ENCODE data around the gene WDR27.
A peak's percentile ranks its signal among the peaks of the same experiment; 100 is the strongest.

Gene WDR27

DNA sequence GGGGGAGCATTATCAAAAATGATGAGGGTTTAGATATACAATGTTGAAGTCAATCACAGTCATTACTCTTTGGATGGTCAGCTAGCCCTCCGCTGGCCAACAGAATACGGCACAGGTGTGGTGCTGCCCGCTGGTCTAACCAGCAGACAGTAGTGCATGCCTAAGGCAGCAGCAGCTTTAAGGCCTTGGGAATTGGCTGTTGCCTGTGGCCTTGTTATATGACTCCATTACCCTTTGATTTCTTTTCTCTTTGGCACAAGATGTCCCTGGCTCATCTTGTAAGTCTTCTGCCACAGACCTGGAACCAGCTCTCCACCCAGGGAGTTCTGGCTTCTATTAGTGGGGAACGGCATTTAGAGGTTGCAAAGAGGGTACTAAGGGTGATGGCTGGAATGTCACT lies 110.2 kb downstream of the WDR27 start:
- DNase-seq = no peak

DNA sequence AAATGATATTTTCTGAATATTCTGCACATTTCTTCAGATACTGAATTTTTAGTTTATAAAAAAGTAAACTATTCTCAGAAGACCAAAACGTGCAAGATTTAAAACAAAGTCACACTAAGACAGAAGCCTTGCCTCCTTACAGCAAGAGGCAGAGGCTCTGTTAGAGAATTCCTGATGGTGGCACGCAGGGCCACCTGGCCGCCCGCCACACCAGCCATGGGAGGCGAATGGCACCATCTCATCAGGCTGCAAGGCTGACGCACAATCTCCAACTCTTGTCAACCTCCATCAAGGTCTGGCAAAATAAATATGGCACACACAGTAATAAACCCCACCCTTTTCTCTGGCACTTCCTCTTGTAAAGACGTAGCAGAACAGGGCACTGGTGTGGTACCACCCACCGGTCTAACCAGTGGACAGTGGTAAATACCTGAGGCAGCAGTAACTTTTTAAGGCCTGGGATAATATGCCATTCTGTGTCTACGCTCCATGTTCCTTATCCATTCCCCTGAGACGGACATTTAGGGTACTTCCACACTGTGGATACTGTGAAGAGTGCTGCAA lies 111.4 kb downstream of the WDR27 start:
- no peak for DNase-seq

DNA sequence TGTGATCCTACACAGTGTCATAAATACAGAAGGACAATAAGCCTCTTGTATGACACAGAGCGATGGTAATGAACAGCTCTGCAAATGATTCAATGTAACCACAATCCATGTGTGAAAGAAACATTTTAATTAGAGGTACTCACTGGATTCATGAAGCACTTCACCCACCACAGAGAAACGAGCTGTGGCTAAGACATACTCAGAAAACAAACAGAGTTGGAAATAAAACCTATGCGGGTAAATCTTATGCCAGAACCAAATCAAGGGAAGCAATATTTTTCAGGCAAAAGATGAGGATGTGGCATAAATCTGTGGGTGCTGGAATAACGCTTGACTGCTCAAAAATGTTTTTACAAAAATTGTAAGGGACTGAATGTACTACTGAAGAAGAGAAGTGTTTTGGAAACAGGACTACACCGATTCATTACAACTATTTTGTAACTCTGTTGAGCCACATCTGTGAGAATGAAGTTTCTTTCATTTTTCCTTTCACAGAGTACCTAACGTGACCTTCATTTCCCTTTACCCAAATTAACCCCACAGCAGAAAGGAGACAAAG lies 112.1 kb downstream of the WDR27 start:
- peak in 2 of 5 experiments; percentile 29 to 66 for DNase-seq

DNA sequence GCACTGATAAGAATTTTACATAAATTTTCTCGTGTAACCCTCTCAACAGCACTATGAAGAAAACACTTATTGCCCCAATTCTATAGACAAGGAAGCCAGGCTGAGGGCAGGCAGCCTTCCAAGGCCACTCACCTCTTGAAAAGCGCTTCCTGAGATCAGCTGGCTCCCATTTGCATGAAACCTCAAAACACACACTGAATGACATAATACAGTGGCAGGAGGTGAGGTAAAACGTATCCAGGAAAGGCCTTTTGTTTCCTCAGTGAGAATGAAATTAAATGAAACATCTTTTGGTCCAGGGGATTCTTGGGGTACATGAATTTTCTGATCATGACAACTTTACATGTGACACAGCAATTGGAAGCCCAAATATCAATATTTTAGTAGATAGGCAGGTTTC lies 112.5 kb downstream of the WDR27 start:
- peak in 2 of 5 experiments; percentile 30 to 48 for DNase-seq

DNA sequence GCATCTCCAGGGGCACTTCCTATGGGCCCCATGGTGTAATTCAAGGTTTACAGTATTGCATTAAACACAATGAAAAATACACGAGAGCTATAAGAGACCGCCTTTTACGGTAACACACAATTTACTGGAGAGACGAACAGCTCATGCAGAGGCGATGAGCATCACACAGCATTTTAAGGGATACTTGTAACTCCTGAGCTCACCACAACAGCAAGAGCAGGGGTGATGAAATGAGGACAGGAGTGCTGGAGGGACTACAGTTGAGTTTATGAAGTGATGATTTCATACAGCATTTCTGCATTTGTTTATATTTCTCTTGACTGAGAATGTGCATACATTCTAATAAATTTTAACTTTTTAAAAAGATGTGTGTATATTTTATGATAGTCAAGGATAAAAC lies 113.9 kb downstream of the WDR27 start:
- DNase-seq = no peak

DNA sequence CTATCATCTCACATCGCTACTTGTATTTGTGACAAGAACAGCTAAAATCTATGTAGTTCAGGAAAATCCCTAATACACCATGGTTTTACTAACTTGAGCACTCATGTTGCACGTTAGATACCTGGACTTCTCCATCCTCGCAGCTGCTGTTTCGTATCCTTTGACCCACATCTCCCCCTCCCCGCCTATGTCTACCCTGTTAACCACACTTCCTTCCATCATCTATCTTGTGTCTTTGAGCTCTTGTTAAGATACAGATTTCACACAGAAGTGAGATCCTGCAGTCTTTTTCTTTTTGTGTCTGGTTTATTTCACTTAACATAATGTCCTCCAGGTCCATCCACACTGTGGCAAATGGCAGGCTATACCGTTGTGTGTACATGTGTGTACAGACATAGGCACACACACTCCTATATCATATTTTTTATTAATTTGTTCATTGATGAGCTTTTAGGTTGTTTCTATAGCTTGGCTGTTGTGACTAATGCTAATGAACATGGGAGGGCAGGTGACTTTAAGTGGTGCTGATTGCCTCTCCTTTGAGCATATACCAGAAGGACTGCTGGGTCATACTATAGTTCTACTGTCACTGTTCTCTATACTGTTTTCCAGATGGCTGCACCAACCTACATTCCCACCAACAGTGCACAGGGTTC lies 117.8 kb downstream of the WDR27 start:
- peak in 2 of 5 experiments; percentile 34 to 71 for DNase-seq

DNA sequence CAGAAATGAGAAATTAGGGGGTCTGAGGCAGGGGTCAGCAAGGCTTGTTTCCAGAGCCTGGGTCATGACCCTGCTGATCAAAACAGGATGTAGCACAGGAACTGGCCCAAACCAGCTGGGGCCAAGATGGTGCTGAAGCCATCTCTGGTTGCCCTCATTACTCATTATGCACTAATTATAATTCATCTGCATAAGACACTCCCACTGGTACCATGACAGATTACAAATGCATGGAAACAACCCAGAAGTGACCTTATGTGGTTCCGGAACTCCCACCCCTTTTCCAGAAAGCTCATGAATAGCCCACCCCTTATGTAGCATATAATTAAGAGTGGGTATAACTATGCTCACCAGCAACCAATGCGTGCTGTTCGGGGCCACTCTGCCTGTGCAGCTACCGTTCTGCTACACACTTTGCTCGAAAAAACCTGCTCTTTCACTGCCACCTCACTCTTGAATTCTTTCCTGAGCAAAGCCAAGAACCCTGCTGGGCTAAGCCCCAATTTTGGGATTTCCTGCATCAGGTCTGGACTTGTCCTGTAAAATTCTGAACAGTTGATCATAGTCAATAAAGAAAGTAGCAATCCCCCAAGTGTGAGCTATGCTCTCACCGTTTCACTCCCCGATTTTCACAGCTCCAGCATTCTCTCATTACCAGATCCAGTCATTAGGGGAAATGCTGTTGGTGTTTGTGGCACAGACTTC lies 122.3 kb downstream of the WDR27 start:
- no peak for DNase-seq

DNA sequence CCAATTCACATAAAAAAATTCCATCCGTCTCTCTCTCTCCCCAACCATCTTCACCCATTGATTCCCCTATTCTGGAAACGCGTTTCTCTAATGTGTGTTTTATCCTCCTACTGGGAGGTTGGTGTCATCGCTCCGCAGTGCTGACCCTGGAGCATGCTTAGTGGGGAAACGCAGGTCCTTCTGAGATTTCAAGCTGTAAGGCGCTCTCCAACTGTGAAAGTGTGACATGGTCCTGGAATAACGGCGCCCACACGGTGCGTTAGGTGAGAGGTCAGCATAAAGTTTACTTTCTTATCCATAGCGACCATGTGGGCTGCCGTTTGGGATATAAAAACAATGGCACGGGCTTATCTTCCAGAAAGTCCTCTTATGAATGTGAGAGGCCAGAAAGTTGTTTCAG lies 123.9 kb downstream of the WDR27 start:
- DNase-seq = no peak

DNA sequence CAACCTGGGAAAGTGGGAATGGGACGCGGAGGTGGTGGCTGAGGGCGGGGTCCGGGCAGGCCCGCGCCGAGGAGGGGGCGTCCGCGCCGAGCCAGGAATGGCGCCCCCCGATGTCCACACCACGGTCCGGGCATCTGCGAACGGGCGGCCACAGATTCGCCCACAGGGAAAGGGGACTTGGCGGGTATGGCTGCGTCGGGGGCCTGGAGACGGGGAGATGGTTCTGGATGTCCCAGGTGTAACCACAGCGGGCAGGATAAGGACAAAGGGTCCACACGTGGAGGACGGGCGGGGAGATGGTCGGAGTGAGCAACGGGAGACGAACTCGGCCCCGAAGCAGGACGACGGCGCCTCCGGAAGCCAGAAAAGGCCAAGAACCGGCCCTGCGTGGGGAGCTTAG lies 124.6 kb downstream of the WDR27 start:
- no peak for DNase-seq

DNA sequence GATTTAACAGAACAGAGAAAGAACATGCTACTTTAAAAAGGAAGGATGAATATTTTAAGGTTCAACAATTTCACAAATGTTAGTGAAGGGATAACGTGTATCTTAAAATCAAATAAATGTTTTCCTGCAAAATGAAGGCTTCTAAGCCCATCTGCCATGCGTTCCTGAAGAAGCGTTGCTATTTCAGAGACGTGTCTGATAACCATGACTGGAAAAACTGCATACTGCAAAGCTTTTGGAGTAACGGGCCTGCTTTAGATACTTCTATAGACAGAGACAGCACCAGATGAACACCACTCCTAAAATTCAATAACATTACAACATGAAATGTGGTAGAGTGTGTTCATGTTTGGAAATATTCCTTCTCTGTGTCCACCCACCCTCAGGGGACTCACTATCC lies 126.0 kb downstream of the WDR27 start:
- DNase-seq = no peak

DNA sequence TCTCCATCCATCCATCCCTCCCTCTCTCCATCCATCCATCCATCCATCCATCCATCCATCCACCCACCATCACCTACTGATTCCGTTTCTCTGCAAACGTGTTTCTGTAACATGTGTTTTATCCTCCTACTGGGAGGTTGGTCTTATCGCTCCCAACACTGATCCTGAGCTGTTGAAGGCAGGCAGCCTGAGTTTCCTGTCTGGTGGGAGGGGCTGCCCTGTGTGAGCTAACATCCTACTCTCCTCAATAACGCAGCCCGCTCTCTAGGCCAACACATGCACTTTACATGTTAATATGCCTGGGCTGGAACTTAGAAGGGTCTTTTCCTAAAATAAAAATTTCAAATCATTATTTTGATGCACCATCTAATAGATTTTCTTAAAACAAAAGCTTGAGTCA lies 126.5 kb downstream of the WDR27 start:
- no peak for DNase-seq

DNA sequence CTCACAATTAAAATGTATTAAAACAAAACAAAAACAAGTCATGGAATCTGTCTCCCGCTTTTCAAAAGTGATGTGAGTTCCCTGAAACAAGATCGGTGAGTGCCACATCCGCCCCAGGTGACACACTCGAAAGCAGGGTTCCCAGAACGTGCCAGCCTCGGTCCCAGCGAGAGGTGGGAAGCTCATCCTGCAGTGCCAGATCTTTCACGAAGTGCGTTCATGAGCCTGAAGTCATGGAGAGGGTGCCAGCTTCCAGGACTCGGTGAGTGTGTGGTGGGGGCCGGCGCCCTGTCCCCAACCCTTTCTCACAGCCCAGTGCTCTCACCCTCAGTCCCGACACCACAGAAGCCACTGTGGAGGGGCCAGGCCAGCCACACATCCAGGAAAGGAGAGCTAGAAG lies 127.4 kb downstream of the WDR27 start:
- DNase-seq = no peak

DNA sequence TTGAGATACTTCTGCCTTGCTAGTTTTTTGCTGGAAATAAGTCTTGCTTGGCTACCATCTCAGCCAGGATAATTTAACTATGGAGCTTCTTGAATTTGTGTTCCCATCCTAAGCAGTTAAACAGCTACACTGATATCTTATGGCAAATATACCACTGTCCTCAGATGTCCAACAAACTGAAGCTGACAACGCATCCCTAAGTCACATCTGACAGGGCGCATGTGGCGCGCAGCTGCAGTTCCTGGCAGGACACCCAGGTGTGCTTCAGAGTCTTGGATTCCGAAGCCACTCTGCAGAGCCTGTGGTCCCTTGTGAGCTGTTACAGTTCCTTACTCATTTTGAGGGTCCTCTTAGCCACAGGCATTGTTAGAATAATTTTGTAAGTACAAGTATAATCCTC lies 127.9 kb downstream of the WDR27 start:
- no peak for DNase-seq

DNA sequence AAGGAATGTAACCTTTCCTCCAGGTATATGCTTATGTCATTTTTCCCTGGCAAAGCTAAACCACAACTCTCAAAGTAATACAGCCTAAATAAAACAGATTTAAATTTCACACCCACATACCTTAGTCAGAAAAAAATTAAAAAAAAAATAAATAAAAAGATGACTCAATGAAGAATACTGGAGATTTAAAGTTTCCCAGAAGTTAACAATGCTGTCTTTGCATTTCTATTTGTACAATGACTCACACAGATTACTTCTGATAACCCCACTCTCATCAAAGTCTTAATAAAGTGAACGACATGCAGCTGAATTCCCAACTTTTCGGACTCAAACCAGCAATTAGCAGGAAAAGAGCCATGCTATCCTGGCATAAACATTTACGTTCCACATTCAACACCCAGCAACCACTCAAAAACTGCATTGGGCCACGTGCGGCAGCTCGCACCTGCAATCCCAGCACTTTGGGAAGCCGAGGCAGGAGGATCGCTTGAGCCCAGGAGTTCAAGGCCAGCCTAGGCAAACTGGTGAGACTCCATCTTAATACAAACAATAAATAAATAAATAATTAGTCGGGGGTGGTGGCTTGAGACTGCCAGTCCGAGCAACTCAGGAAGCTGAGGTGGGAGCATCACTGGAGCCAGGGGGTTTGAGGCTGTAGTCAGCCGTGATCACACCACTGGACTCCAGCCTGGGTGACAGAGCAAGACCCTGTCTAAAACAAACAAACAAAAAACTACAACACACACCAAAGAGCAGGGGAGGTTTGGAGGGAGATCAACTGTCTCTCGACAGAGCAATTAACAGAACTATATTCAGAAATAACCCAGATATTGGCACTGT lies 130.5 kb downstream of the WDR27 start:
- DNase-seq = no peak

DNA sequence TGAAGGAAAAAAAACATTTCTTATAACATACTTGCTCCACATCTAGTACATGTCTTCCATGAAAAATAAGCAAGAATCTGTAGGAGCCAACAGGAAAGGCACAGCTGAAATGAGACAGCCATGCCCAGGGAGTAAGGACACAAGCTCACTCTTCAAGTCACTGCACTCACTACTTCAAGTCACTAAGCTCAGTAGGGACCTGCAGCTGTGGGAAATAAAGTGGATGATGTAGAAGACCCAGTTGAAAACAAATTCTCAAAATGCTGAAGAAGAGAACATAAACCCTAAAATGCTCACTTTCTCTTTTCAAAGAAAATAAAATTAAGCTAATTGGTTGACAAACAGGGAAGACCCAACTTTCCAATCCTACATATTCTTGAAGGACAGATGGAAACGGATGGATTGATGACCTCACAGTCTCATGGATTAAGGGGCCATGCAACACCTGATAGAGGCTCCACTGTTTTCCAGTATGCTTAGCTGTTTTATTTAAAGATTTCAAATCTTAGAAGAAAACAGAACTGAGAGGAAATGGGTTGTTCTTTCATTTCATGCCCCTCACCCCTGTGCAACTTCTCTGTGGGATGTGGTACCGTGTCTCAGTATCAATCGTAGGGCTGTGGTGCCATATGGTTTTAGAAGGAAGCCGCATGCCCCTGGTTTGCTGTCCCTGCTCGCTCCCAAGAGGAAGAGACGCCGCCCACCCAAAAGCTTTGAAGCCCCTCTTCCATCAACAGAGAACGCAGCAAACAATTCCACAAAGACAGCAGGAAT lies 133.3 kb downstream of the WDR27 start:
- peak in 1 of 5 experiments; percentile 50 for DNase-seq

DNA sequence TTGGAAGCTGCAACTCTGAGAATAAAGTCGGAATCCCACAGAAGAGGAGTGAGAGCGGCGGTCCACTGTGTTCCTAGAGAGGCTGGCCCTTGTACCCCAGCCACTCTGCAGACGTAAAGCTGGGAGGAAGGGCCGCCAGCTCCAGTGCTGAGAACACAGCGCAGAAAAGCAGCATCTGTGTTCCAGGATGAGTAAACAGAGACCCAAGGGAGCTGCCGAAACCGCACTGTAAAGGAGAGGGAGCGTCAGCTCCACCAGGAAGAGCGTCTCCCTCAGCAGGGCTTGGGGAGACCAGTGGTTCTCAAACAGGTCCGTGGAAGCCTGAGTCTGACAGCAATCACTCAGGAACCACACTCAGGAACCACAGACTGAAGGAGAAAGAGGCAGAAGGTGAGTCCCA lies 134.0 kb downstream of the WDR27 start:
- DNase-seq = no peak

DNA sequence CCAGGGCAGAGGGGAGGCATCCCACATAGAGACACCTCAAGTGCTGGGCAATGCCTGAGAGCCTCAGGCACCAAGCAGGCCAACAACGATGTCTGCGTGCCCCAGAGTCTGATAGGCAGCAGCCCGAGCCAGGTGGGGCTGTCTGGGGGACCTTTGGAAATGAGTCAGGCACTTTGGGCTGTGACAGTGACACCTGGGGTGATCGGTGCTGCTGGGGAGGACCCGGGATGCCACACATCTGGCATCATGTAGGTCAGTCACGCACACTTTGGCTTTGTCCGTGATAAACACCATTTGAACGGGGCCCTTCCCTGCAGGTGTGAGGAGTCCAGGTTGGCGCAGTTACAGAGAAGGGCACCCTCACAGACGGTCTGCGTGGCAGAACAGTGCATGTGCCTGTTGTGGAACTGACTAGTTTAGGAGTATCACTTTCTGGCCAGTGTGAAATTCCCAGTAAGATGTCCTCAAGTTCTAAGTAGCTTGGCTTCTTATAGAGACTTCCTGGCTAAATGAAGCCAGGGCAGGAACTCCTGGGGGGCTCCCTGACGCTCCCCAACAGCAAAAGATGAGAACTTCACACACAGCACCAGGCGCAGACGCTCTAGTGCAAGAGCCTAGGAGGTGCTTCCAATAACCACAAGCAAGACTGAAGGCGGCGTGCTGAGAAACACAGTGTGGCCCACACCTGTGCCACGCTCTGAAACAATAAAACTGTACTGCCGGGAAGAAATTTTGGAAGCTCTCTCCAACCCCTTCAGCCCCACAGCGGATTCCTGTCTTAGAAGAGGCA lies 134.7 kb downstream of the WDR27 start:
- no peak for DNase-seq

DNA sequence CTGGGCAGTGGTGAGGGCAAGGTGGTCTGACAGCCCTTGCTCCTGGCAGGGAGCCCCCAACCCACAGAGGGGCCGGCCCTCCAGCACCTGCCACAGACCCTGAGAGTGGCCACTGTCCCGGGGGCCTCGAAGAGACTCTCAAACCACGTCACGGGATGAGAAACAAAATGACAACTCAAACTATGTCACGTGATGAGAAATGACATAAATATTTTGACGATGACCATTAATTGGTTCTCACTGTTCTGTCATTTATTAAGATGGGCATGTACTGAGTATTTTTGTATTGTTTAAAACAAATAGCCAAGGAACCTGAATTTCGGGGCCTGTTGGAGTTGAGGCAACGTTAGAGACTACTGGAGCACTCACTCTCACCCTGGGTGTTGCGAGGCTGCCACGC lies 135.5 kb downstream of the WDR27 start:
- DNase-seq = no peak

DNA sequence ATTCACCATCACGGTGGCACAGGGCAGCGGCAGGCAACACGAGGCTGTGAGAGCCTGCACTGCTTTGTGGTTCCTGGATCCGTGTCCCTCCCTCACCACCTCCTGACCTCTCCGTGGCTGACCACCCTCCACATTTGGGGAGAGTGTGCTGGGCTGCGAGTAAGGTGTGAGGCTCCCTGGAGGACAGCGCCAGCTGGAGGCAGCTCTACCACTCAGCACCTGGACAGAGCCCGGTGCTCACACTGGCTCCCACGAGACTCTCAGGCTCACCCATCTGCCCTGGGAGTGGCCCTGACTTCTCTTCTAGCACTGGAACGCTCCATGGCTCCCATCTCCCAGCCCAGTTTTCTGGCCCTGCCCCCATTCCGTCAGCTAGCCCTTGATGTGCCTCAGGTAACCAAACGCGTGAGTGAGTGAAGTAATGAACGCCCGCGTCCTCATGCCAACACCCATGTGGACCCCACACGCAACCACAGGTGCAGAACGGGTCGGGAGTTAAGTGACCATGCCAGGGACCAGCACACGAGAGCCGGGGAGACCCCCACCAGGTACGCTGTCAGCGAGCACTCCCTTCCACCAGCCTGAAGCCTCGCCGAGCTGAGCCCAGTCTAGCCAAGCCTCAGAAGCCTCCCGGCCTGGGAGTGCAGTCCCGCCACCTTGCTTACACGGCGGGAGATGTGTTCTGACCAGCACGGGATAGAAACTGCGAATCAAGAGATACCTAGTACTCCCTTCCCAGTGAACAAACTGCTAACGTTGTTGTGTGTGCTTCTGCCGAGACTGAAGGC lies 137.2 kb downstream of the WDR27 start:
- DNase-seq = no peak

DNA sequence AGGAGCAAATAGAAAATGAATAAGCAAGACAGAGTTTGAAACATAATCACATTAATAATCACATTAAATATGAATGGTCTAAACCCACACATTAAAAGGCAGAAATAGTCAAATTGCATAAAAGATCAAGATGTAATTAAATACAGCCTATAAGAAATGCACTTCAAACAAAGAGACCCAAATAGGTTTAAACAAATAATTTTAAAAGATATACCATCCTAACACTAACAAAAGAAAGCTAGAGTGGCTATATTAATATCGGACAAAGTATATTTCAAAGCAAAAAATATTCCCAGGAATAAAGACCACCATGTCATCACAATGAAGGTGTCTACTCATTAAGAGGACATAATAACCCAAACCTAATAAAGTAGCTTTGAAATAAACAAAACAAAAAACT lies 140.2 kb downstream of the WDR27 start:
- no peak for DNase-seq

DNA sequence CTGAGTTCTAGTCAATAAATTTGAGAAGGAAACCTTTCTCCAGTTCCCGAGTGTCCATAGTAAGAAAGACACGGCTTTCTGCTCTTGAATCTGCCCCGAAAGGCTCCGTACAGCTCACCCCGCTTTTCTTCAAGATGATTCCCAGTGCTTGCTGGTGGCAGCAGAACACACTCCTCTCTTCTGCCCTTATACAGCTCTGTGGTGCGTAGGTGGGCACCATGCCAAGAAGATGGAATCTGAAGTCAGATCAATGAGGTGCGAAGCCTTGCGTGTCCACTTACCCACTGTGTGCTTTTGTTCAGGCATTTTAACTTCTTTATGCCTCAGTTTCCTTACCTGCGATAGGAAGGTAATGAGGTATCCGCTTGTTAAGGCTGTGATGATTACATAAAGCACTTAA lies 142.2 kb downstream of the WDR27 start:
- DNase-seq = no peak
